OCI-LY3 (cell line): ENCODE data around the gene XNDC1N.

Source experiments
- H2AFZ ChIP-seq: fragments of 200-600, 300-600 bp; shearing (Covaris generic); 2 replicates; pipeline ENCODE4 v1.6.0; 2014; ENCODE audit warnings: antibody characterized with exemption, low read depth, low read length
- H3K27ac ChIP-seq: fragments of 200-600, 300-600 bp; sonication (generic); 2 replicates; pipeline ENCODE4 v1.5.1; 2014; ENCODE audit warnings: mild to moderate bottlenecking, low read length, moderate library complexity, mixed read lengths
- H3K27me3 ChIP-seq: fragments of 200-600, 300-600 bp; sonication (generic); 2 replicates; pipeline ENCODE4 v1.6.1; 2014; ENCODE audit warnings: low read depth, low read length, mixed read lengths
- H3K36me3 ChIP-seq: fragments of 200-600, 300-600 bp; sonication (generic); replicated peaks from 2 replicates; pipeline ENCODE3; 2014; ENCODE audit warnings: low read depth, low read length, mixed read lengths
- H3K4me1 ChIP-seq: fragments of 300-600, 200-600 bp; sonication (generic); 2 replicates; pipeline ENCODE4 v1.6.1; 2014; ENCODE audit warnings: low read length, mixed read lengths
- H3K4me2 ChIP-seq: fragments of 200-600, 300-600 bp; sonication (generic); 2 replicates; pipeline ENCODE4 v1.6.1; 2014; ENCODE audit warnings: low read length, mixed read lengths
- H3K4me3 ChIP-seq: fragments of 300-600, 200-600 bp; sonication (generic); 2 replicates; pipeline ENCODE4 v1.5.1; 2014; ENCODE audit warnings: antibody characterized with exemption, mild to moderate bottlenecking, low read length, moderate library complexity
- H3K79me2 ChIP-seq: fragments of 300-600, 200-600 bp; shearing (Covaris generic); 2 replicates; pipeline ENCODE4 v1.6.1; 2014; ENCODE audit warnings: mild to moderate bottlenecking, low read length, mixed read lengths
- H3K9ac ChIP-seq: fragments of 300-600, 200-600 bp; shearing (Covaris generic); 2 replicates; pipeline ENCODE4 v1.6.0; 2014; ENCODE audit warnings: mild to moderate bottlenecking, low read length, moderate library complexity
- H3K9me3 ChIP-seq: fragments of 200-600, 300-600 bp; shearing (Covaris generic); 2 replicates; pipeline ENCODE4 v1.6.1; 2014; ENCODE audit warnings: low read length, mixed read lengths; ENCODE audit not compliant: insufficient read depth
- H4K20me1 ChIP-seq: fragments of 200-600, 300-600 bp; sonication (generic); 2 replicates; pipeline ENCODE4 v1.6.1; 2016; ENCODE audit warnings: low read length, mixed read lengths; ENCODE audit not compliant: insufficient read depth
- EZH2phosphoT487 ChIP-seq: fragments of 200-600 bp; shearing (Covaris generic); IDR thresholded peaks from 2 replicates; pipeline ENCODE4 v1.6.1; 2018; ENCODE audit warnings: antibody characterized with exemption, mixed run types, low read depth
- TF ChIP-seq, protein P1 (sequence below): fragments of 200-600, 300-600 bp; sonication (generic); IDR thresholded peaks from 2 replicates; pipeline ENCODE4 v1.5.1; 2014; ENCODE audit warnings: antibody characterized with exemption, low read length, low read depth

Gene XNDC1N

DNA sequence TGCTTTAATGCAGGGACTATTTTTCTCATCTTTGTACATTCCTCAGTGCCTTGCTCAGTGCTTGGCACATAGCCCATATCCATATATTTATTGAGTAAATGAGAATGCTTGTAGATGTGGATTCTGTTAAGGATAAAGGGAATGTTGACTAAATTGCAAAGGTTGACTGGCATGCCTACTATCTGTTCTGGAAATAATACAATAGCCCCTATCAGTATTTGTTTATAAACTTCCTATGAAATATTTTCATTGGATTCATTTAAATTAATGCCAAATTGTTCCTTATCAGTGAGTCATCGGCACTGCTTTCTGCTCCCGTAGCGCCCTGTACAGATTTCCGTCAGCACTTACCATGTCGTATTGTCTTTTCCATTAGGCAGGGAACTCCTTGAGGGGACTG lies 8.4 kb upstream of the XNDC1N start:
- Histone ChIP-seq H3K4me2 (no peak overlapping the region), H3K4me1 (peaks cover 36% of the 10 kb centered on the region), H3K36me3 (peaks cover 27% of the 10 kb centered on the region), H3K27ac (no peak overlapping the region), H3K4me3 (no peak overlapping the region), H4K20me1 (peaks cover 51% of the 10 kb centered on the region), H3K79me2 (peaks cover 99% of the 10 kb centered on the region), H3K9me3 (no peaks in the 10 kb centered on the region), H2AFZ (no peak overlapping the region), H3K9ac (no peak overlapping the region), H3K27me3 (no peaks in the 10 kb centered on the region)
- TF ChIP-seq, protein P1, sequence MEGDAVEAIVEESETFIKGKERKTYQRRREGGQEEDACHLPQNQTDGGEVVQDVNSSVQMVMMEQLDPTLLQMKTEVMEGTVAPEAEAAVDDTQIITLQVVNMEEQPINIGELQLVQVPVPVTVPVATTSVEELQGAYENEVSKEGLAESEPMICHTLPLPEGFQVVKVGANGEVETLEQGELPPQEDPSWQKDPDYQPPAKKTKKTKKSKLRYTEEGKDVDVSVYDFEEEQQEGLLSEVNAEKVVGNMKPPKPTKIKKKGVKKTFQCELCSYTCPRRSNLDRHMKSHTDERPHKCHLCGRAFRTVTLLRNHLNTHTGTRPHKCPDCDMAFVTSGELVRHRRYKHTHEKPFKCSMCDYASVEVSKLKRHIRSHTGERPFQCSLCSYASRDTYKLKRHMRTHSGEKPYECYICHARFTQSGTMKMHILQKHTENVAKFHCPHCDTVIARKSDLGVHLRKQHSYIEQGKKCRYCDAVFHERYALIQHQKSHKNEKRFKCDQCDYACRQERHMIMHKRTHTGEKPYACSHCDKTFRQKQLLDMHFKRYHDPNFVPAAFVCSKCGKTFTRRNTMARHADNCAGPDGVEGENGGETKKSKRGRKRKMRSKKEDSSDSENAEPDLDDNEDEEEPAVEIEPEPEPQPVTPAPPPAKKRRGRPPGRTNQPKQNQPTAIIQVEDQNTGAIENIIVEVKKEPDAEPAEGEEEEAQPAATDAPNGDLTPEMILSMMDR, result no peak
- no peak for TF ChIP-seq EZH2phosphoT487

GRCh38 chr11:71935338-71935925 lies 7.0 kb upstream of the XNDC1N start:
- no peak overlapping the region for H3K27ac ChIP-seq
- peaks cover 50% of the 10 kb centered on the region for H3K4me1 ChIP-seq
- H3K9ac ChIP-seq, result no peak overlapping the region
- H3K4me3 ChIP-seq, result no peak overlapping the region
- no peak overlapping the region for H3K4me2 ChIP-seq
- H3K27me3 ChIP-seq, result no peaks in the 10 kb centered on the region
- TF ChIP-seq EZH2phosphoT487, result no peak
- TF ChIP-seq, protein P1, result no peak
- H3K36me3 ChIP-seq, result peaks cover 27% of the 10 kb centered on the region
- H3K79me2 ChIP-seq, result peaks cover 99% of the 10 kb centered on the region
- no peaks in the 10 kb centered on the region for H3K9me3 ChIP-seq
- no peak overlapping the region for H2AFZ ChIP-seq
- H4K20me1 ChIP-seq, result peaks cover 39% of the 10 kb centered on the region

GRCh38 chr11:71934213-71934612 lies 5.8 kb upstream of the XNDC1N start:
- peak overlapping the region; percentile 38 for H3K9ac ChIP-seq
- 0 out of 2 replicates have a peak overlapping the region, but pooled peaks have one; percentile 5 for H2AFZ ChIP-seq
- peaks cover 19% of the 10 kb centered on the region for H3K36me3 ChIP-seq
- peak overlapping the region; percentile 88 for H3K4me2 ChIP-seq
- H3K79me2 ChIP-seq, result peaks cover 99% of the 10 kb centered on the region
- H3K4me3 ChIP-seq, result peak overlapping the region; percentile 61
- peaks cover 27% of the 10 kb centered on the region for H4K20me1 ChIP-seq
- H3K9me3 ChIP-seq, result no peaks in the 10 kb centered on the region
- TF ChIP-seq EZH2phosphoT487, result no peak
- TF ChIP-seq, protein P1, result no peak
- H3K27me3 ChIP-seq, result no peaks in the 10 kb centered on the region
- peaks cover 55% of the 10 kb centered on the region for H3K4me1 ChIP-seq
- peak overlapping the region; percentile 74 for H3K27ac ChIP-seq

DNA sequence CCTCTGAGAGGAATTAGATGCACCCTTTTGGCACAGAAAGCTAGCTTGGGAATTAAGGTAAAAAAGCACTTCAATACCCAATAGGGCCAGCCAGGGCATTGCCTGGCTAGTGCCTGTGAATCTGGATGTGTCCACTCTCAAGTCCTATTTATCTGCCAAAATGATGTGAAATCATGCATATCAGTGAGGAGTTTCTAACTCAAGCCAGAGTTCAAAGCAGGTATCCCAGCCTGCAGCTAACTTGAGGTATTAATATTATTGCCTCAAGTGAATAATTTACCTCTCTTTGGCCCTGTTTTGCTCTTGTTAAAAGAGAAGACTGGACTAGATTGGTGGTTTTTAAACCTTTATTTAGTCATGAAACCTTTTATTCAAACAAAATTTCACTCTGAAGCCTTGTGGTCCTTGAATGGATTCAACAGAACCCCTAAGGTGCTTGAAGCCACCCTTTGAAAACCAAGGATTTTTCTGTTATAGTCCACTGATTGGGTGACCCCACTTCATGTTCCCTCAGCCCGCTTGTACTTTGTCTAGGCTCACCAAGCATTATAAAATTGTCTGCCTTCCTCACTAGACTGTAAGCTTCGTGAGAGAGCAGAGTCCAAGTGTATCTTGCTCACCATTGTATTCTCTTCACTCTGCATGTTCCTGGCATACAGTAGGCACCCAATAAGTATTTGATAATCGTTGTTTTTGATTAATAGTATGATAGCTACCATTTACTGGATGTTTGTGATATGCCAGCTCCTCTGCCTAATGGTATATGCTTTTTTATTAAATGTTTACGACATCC lies 4.9 kb upstream of the XNDC1N start:
- H2AFZ ChIP-seq, result no peak overlapping the region
- peaks cover 15% of the 10 kb centered on the region for H3K36me3 ChIP-seq
- no peaks in the 10 kb centered on the region for H3K9me3 ChIP-seq
- H3K27ac ChIP-seq, result peak overlapping the region; percentile 74
- peaks cover 24% of the 10 kb centered on the region; the same call in 1 of the 2 replicates for H4K20me1 ChIP-seq
- H3K4me1 ChIP-seq, result peaks cover 52% of the 10 kb centered on the region
- no peak for TF ChIP-seq EZH2phosphoT487
- TF ChIP-seq, protein P1, result no peak
- H3K79me2 ChIP-seq, result peaks cover 94% of the 10 kb centered on the region
- peak overlapping the region; percentile 61 for H3K4me3 ChIP-seq
- peak overlapping the region; percentile 88 for H3K4me2 ChIP-seq
- peak overlapping the region; percentile 38; the same call in 1 of the 2 replicates for H3K9ac ChIP-seq
- no peaks in the 10 kb centered on the region for H3K27me3 ChIP-seq
